Diencephalon (tissue), 1 donor: ENCODE data around the gene MYH14. TPM values are rescaled to one million over a fixed set of nuclear protein-coding genes. Genes with fewer than 3 reads are reported as not detected.

Experiments
- small RNA-seq: library from RNA; depleted of rRNA; stranded (forward); fragments of <200 nt; gene quantifications from one replicate; pipeline ENCODE3, GENCODE V24; 2014
- total RNA-seq: library from RNA; depleted of rRNA; stranded (reverse); fragments of >200 nt; gene quantifications from one replicate; pipeline ENCODE4 v1.2.3, GENCODE V29; 2014

Gene MYH14
- total RNA-seq: 4.4 TPM

DNA sequence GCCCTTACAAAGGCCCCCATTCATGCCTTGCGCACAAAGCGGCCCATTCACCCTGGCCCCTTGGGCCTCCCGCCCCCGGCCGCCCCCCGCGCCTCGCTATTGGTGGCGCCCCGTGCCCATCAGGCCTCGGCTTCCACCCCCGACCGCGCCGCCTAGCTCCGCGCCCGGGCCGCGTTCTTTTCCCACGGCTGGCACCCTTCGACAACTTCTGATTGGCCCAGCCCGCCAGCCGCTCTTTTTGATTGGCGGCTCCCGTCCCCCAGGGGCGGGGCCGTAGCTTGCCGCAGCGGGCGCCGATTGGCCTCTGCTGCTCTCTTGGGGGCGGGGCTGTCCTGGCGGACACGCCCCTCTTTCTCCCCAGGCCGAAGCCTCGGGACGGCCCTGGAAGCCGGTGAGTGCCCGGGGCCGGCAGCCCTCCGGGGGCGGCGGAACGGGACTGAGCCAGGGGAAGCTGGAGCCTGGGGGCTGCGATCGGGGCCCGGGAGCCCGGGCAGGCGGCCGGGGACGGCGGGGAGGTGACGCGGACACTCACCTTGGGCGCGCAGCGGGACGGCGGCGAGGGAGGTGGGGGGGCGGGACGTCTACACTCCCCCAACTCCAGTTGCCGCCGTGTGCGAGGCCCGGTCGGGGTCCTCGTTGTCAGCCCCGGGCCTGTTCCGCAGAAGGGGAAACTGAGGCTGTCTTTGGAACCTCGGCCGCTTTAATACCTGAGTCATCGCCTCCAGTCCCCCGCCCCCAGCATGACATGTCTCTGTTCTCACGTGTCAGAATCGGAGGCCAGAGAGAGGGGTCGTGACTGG, at the start of gene MYH14:
Gene MYH14 (plus strand): TSS at position 342 of the 800 bp plus-strand sequence. CDS start 6,744 bp downstream, outside the sequence.

DNA sequence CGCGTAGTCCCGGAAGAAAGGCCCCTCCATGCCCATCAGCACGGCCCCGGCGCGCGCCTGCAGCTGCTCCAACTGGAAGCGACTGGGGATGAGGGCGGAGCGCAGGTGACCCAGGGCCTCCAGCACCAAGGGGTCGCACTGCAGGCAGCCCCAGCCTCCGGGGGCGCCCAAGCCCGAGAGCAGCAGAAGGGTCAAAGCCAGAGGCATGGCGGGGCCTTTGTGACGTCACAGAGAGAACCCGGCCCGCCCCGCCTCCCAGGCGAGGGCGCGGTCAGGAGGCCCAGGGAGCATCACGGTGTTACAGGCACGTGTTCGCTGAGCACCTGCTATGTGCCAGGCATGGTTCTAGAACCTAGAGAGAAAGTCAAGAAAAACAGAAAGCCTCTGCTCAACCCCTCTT, 40.4 kb upstream of the MYH14 start, which contains the start of gene IZUMO2:
Gene IZUMO2 (minus strand): TSS at position 294 of the 400 bp plus-strand sequence. CDS start 87 bp downstream, at position 207.

DNA sequence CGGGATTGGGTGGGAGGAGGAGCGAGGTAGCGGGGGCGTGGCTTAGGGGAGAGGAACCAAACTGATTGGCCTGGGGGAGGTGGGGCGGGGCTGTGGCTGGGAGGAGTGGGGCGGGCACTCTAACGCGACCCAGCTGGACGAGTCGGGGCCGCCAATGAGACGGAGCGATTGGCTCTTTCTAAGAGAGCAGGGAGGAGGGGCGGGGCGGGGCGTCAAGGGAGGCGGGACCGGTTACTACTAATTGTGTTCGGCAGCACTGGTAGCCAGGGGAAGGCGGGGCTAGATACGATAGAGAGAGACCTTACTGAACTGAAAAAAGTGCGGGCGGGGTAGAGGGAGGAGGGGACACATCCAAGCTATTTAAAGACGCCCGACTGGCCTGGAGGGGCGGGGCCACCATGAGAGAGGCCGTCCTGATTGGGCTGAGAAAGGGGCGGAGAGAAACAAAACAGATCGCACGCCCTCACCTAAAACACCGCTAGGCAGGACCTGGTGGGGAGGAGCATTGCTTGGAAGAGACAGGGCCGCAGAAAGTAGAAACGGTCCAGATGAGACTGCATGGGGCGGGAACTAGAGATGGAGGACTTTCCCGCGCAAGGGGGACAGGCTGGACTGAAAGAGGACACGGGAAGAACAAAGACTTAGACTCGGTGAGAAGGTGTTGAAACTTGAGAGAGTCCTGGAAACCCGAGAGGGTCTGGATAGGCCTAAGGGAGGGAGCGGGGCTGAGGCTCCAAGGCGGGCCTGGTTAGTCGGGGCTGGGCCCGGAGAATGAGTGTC, 125.9 kb downstream of the MYH14 start, which contains the start of gene KCNC3:
Gene KCNC3 (minus strand): TSS at position 232 of the 780 bp plus-strand sequence. CDS start 295 bp downstream, outside the sequence.

Small RNA genes within 50 kb of the gene (small RNA-seq; reads per million reads assigned to genes)
- gene RF00017: not detected

Other genes starting within 250 kb of the MYH14 start
- 0.23 TPM for gene SIGLEC11, start 242.4 kb upstream of the MYH14 start, total RNA-seq
- gene VRK3, start 178.2 kb upstream of the MYH14 start, total RNA-seq: 27.5 TPM
- gene ZNF473, start 177.6 kb upstream of the MYH14 start, total RNA-seq: 10.4 TPM
- not detected for gene IZUMO2, start 40.3 kb upstream of the MYH14 start, total RNA-seq
- gene KCNC3, start 125.8 kb downstream of the MYH14 start, total RNA-seq: 3.2 TPM
- gene NAPSA, start 162.0 kb downstream of the MYH14 start, total RNA-seq: 0.46 TPM
- 21.2 TPM for gene NR1H2, start 172.8 kb downstream of the MYH14 start, total RNA-seq
- gene POLD1, start 180.7 kb downstream of the MYH14 start, total RNA-seq: 12.0 TPM
- gene SPIB, start 215.3 kb downstream of the MYH14 start, total RNA-seq: 0.23 TPM
- 0.92 TPM for gene MYBPC2, start 229.3 kb downstream of the MYH14 start, total RNA-seq